ENCODE data around the gene PICALM. TPM values are rescaled to one million over a fixed set of nuclear protein-coding genes. Genes with fewer than 3 reads are reported as not detected.

The PICALM gene
- total and polyA plus RNA-seq, 9 of the 15 experiments (the other 6 are each of a cell fraction or from before 2014, with no cell fraction given): 41.3 to 990 (median 309) TPM

DNA sequence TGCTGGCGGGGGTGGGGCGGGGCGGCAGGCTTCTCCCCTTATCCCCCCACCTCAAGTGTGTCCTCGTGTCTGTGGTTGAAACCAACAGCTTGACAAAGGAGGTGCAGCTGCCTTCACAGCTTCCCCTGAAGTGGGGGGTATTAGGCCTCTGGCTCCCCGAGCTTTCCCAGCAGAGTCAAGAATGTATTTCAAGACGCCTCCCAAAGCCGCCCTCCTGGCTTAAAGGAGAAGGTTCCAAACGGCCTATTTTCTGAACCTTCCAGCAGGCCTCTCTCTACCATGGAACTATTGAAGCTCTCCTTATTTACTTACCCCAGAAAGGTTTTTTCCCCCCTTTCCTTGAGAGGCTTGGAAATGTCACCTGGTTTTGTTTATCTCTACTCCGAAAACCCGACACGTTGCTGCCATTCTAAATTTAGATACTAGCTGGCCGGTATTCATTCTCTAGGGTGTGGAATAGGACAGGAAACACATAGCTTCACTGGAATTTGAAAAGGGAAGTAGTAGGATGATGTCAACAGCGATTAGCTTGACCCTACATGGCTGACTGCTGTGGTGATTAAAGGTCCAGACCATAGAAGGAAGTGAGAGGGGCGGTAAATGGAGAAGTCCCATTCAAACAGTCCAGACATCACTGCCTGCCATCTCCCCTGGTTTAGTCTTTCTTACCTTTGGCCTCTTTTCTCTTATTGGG is 671 bp upstream of the PICALM start (continued):
- TF ChIP-seq PML (IDR thresholded peaks at IDR 0.05; ENCODE audit: low read length) (peak; percentile 19; the same call in 1 of the 2 replicates), JUN (IDR thresholded peaks at IDR 0.05; ENCODE audit: borderline replicate concordance, low read depth, low read length) (peak; percentile 76), JUN (CRISPR knock-in tag; IDR thresholded peaks at IDR 0.05; ENCODE audit: borderline replicate concordance) (no peak), NR2C2 (CRISPR knock-in tag; IDR thresholded peaks at IDR 0.05) (no peak), NR2C2 (tag; IDR thresholded peaks at IDR 0.05) (peak; percentile 93), TARDBP (IDR thresholded peaks at IDR 0.05) (peak; percentile 53; the same call in 1 of the 2 replicates), ZNF764 (CRISPR knock-in tag; IDR thresholded peaks at IDR 0.05; ENCODE audit: low read depth) (0 out of 2 replicates have a peak, but pooled peaks have one; percentile 25), SMARCE1 (IDR thresholded peaks at IDR 0.05) (peak; percentile 60; the same call in 1 of the 2 replicates), ZNF232 (CRISPR knock-in tag; IDR thresholded peaks at IDR 0.05) (no peak), TBL1XR1 (IDR thresholded peaks at IDR 0.05; ENCODE audit: low read length in 2 of 2) (peak in 1 of 2 experiments; percentile 86; a peak in 2 of 4 replicates), NEUROD1 (IDR thresholded peaks at IDR 0.05; ENCODE audit: borderline replicate concordance, low read depth, low read length, partially characterized antibody) (peak; percentile 18), FOXK2 (conservative IDR thresholded peaks at IDR 0.05 in 1 of 2, IDR thresholded peaks at IDR 0.05 in 1 of 2; ENCODE audit: low read depth in 2 of 2) (peak; percentile 93 to 95), RAD21 (CRISPR knock-in tag; conservative IDR thresholded peaks at IDR 0.05 in 1 of 2, IDR thresholded peaks at IDR 0.05 in 1 of 2) (peak; percentile 5 to 36; a peak in 1 of 4 replicates)
- TF ChIP-seq, protein P1, sequence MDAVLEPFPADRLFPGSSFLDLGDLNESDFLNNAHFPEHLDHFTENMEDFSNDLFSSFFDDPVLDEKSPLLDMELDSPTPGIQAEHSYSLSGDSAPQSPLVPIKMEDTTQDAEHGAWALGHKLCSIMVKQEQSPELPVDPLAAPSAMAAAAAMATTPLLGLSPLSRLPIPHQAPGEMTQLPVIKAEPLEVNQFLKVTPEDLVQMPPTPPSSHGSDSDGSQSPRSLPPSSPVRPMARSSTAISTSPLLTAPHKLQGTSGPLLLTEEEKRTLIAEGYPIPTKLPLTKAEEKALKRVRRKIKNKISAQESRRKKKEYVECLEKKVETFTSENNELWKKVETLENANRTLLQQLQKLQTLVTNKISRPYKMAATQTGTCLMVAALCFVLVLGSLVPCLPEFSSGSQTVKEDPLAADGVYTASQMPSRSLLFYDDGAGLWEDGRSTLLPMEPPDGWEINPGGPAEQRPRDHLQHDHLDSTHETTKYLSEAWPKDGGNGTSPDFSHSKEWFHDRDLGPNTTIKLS (IDR thresholded peaks at IDR 0.05; ENCODE audit: borderline replicate concordance, low read depth): peak; percentile 74
- TF ChIP-seq, protein P2, sequence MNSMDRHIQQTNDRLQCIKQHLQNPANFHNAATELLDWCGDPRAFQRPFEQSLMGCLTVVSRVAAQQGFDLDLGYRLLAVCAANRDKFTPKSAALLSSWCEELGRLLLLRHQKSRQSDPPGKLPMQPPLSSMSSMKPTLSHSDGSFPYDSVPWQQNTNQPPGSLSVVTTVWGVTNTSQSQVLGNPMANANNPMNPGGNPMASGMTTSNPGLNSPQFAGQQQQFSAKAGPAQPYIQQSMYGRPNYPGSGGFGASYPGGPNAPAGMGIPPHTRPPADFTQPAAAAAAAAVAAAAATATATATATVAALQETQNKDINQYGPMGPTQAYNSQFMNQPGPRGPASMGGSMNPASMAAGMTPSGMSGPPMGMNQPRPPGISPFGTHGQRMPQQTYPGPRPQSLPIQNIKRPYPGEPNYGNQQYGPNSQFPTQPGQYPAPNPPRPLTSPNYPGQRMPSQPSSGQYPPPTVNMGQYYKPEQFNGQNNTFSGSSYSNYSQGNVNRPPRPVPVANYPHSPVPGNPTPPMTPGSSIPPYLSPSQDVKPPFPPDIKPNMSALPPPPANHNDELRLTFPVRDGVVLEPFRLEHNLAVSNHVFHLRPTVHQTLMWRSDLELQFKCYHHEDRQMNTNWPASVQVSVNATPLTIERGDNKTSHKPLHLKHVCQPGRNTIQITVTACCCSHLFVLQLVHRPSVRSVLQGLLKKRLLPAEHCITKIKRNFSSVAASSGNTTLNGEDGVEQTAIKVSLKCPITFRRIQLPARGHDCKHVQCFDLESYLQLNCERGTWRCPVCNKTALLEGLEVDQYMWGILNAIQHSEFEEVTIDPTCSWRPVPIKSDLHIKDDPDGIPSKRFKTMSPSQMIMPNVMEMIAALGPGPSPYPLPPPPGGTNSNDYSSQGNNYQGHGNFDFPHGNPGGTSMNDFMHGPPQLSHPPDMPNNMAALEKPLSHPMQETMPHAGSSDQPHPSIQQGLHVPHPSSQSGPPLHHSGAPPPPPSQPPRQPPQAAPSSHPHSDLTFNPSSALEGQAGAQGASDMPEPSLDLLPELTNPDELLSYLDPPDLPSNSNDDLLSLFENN (IDR thresholded peaks at IDR 0.05; ENCODE audit: low read depth in 2 of 2, low read length in 2 of 2): no peak
- TF ChIP-seq, protein P3, sequence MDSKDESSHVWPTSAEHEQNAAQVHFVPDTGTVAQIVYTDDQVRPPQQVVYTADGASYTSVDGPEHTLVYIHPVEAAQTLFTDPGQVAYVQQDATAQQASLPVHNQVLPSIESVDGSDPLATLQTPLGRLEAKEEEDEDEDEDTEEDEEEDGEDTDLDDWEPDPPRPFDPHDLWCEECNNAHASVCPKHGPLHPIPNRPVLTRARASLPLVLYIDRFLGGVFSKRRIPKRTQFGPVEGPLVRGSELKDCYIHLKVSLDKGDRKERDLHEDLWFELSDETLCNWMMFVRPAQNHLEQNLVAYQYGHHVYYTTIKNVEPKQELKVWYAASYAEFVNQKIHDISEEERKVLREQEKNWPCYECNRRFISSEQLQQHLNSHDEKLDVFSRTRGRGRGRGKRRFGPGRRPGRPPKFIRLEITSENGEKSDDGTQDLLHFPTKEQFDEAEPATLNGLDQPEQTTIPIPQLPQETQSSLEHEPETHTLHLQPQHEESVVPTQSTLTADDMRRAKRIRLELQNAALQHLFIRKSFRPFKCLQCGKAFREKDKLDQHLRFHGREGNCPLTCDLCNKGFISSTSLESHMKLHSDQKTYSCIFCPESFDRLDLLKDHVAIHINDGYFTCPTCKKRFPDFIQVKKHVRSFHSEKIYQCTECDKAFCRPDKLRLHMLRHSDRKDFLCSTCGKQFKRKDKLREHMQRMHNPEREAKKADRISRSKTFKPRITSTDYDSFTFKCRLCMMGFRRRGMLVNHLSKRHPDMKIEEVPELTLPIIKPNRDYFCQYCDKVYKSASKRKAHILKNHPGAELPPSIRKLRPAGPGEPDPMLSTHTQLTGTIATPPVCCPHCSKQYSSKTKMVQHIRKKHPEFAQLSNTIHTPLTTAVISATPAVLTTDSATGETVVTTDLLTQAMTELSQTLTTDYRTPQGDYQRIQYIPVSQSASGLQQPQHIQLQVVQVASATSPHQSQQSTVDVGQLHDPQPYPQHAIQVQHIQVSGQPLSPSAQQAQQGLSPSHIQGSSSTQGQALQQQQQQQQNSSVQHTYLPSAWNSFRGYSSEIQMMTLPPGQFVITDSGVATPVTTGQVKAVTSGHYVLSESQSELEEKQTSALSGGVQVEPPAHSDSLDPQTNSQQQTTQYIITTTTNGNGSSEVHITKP (IDR thresholded peaks at IDR 0.05; ENCODE audit: partially characterized antibody): peak; percentile 97

Measured in K562 (cell line).